Right atrium auricular region (tissue), 2 donors: ENCODE data around the gene PRKAG2. TPM values are rescaled to one million over a fixed set of nuclear protein-coding genes. Genes with fewer than 3 reads are reported as not detected.

Experiments
- DNase-seq: peaks from one replicate; pipeline ENCODE4 v3.0.0-alpha.2; 2019; ENCODE audit warnings: low spot score
- H3K27ac ChIP-seq, 2 donors: fragments of 200-600 bp; sonication (generic); 1 replicate in 1 of 2; 2 replicates in 1 of 2; pipeline ENCODE4 v1.5.1; 2016 to 2019
- H3K27me3 ChIP-seq, 2 donors: fragments of 200-600 bp; sonication (generic); one replicate each; pipeline versions ENCODE4 v1.5.1 to v1.6.0; 2017 to 2019
- H3K36me3 ChIP-seq: fragments of 200-600 bp; sonication (generic); one replicate; pipeline ENCODE4 v1.5.1; 2016
- H3K4me1 ChIP-seq, 2 donors: fragments of 200-600 bp; sonication (generic); one replicate each; pipeline versions ENCODE4 v1.5.1 to v1.6.0; 2017 to 2019
- H3K4me3 ChIP-seq, 2 donors: fragments of 200-600 bp; sonication (generic); 1 replicate in 1 of 2; 2 replicates in 1 of 2; pipeline ENCODE4 v1.5.1; 2017 to 2019; ENCODE audit warnings: mild to moderate bottlenecking in 1 of 2, moderate library complexity in 1 of 2
- H3K9me3 ChIP-seq, 2 donors: fragments of 200-600 bp; sonication (generic); one replicate each; pipeline ENCODE4 v1.5.1; 2019
- CTCF ChIP-seq, 2 donors: fragments of 200-600 bp; sonication (generic); IDR thresholded peaks; one replicate each; pipeline ENCODE4 v1.5.1; 2019; ENCODE audit warnings: antibody characterized with exemption in 2 of 2
- total RNA-seq, 2 donors: library from RNA; depleted of rRNA; stranded (reverse); fragments of >200 nt; gene quantifications; one replicate each; pipeline ENCODE4 v1.1.0, GENCODE V29; 2016

The PRKAG2 gene
- total RNA-seq, result 100 to 1,000 TPM; 133 to 177 TPM

DNA sequence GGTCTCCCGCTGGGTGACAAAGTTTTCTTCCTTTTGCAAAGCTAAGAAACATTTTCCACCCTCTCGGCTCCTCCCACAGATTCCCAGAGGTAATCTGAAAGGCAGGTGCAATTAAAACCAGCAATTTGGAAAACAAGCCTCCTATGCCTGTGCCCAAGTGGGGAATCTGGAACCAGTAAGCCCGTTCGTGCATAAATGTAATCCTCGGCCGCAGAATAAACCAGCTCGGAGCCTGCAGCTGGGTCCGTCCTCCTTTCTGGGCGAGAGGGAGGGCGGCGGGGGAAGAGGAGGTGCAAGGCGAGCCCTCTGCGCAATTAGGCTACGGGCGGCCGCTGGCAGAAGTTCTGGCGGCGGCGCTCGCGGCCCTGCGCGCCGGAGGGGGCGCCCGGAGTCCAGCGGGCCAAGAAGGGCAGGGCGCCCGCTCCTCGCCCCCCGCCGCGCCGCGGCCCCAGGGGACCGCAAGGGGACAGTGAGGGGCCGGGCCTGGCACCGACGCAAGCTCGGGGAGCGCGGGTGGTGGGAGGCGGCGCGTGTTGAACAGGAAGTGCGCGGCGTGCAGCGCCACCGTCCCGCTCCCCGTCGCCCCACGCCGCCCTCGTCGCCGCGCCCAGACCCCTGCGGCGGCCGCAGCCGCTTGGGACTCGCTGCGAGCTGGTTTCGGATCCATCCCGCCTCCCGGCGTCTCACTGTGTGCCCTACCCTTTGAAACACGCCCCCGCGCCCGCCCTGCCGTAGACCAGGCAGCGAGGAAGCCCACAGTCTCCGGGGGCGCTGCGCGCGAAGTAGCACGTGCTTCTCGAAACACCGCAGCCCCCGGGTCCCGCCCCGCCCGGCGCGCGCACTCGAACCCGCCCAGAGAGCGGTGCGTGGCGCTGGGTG, at the start of gene PRKAG2:
TSS of gene PRKAG2 (minus strand) at position 217 of the 879 bp plus-strand sequence. CDS start 495 bp downstream, outside the sequence.
- H3K36me3 ChIP-seq, result no peaks in the 10 kb centered on the region
- peak within 1 kb of the TSS; percentile 98 to 99 for H3K27ac ChIP-seq
- TF ChIP-seq CTCF (IDR thresholded peaks at IDR 0.05), result peak in 1 of 2 donors; percentile 47
- no peaks in the 10 kb centered on the region for H3K9me3 ChIP-seq
- H3K4me3 ChIP-seq, result peak within 1 kb of the TSS; percentile 77 to 89
- H3K4me1 ChIP-seq, result peaks cover 0 to 25% of the 10 kb centered on the region in 2 donors
- DNase-seq, result peak; percentile 73
- H3K27me3 ChIP-seq, result no peaks in the 10 kb centered on the region

- DNase-seq, result no peak
- peak overlapping the region; percentile 21 to 39 for H3K27ac ChIP-seq
- no peaks in the 10 kb centered on the region for H3K27me3 ChIP-seq
Observed at GRCh38 chr7:151926336-151926712, 49.4 kb upstream of the PRKAG2 start.

DNA sequence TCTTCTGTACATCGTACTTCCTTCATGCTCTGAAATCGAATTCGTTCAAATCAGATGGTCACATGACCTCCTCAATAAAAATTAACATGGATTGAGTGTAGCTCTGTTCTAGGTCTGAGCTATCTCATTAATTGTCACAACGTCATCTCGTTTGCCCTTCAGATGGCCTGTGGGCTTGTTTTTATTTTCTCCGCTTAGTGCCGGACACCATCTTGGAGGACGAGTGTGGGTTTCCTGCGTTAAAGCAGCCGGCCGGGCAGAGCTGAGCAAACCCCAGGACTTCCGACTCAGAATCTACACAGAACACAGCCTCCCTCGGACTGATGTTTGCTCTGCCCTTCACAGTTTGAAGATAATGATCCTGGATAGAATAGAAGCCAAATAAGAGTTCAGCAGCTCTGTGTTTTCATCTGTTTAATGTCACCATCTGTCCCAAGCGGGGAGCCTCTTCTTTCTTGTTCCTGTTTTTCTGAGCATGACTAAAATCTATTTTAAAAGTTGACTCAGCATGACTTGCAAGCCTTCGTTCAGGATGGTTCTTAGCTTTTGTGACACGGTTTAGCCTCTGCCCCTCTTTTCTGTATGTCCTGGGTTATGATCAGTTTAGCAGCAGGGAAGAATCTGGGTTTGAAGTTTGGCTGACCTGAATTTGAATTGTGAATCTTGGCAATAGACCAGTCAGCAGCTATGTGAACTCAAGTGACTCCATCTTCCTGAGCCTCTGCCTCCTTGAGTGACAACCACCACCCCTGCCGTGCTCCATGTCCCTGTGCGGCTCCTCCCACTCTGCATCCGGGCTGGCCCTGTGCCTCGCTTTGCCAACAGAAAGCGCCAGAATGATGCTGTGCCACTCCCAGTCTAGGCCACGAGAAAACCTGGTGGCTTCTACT, 48.8 kb upstream of the PRKAG2 start:
- Histone ChIP-seq H3K27me3 (no peaks in the 10 kb centered on the region), H3K9me3 (no peaks in the 10 kb centered on the region), H3K27ac (peak overlapping the region; percentile 21 to 39), H3K4me1 (peaks cover 0 to 9% of the 10 kb centered on the region in 2 donors), H3K36me3 (no peaks in the 10 kb centered on the region), H3K4me3 (no peak overlapping the region)
- DNase-seq, result peak; percentile 74
- no peak for TF ChIP-seq CTCF (IDR thresholded peaks at IDR 0.05)

More at GRCh38 chr7:151926336-151926712, 49.4 kb upstream of the PRKAG2 start:
- no peak for TF ChIP-seq CTCF (IDR thresholded peaks at IDR 0.05)
- H3K4me1 ChIP-seq, result peaks cover 0 to 9% of the 10 kb centered on the region in 2 donors
- H3K9me3 ChIP-seq, result no peaks in the 10 kb centered on the region
- H3K36me3 ChIP-seq, result no peaks in the 10 kb centered on the region
- H3K4me3 ChIP-seq, result no peak overlapping the region

GRCh38 chr7:151924508-151924907, 47.6 kb upstream of the PRKAG2 start:
- no peak for DNase-seq
- no peak for TF ChIP-seq CTCF (IDR thresholded peaks at IDR 0.05)
- Histone ChIP-seq H3K9me3 (no peaks in the 10 kb centered on the region), H3K27me3 (no peaks in the 10 kb centered on the region), H3K4me3 (no peak overlapping the region), H3K27ac (peak overlapping the region in 1 of 2 donors; percentile 7), H3K4me1 (peaks cover 0 to 9% of the 10 kb centered on the region in 2 donors), H3K36me3 (no peaks in the 10 kb centered on the region)

- Histone ChIP-seq H3K4me1 (peaks cover 0 to 9% of the 10 kb centered on the region in 2 donors), H3K27ac (peak overlapping the region in 1 of 2 donors; percentile 41), H3K36me3 (no peaks in the 10 kb centered on the region), H3K9me3 (no peaks in the 10 kb centered on the region), H3K27me3 (no peaks in the 10 kb centered on the region), H3K4me3 (no peak overlapping the region)
- TF ChIP-seq CTCF (IDR thresholded peaks at IDR 0.05), result no peak
- DNase-seq, result no peak
Observed at GRCh38 chr7:151924001-151924400, 47.1 kb upstream of the PRKAG2 start.
